PFSK-1 (cell line): Measurements from ENCODE around the gene MPPED1.

ENCODE experiments used
- POLR2AphosphoS5 ChIP-seq: IDR thresholded peaks from 2 replicates; pipeline ENCODE4 v1.6.1; 2012; ENCODE audit warnings: low read depth, mild to moderate bottlenecking, control low read depth, low read length, moderate library complexity
- REST ChIP-seq, 2 experiments: IDR thresholded peaks; 2 replicates each; pipeline versions ENCODE4 v1.6.1 to v1.8.0; 2011 to 2012; ENCODE audit warnings: low read depth in 2 of 2, low read length in 2 of 2, control low read depth in 1 of 2, inconsistent platforms in 1 of 2, mild to moderate bottlenecking in 1 of 2, moderate library complexity in 1 of 2; ENCODE audit not compliant: insufficient read depth in 1 of 2
- SIN3A ChIP-seq: IDR thresholded peaks from 2 replicates; pipeline ENCODE4 v1.6.1; 2012; ENCODE audit warnings: mild to moderate bottlenecking, low read length, moderate library complexity, borderline replicate concordance; ENCODE audit not compliant: insufficient read depth
- TAF1 ChIP-seq: IDR thresholded peaks from 2 replicates; pipeline ENCODE4 v1.6.1; 2012; ENCODE audit warnings: low read length, control low read depth, borderline replicate concordance; ENCODE audit not compliant: insufficient read depth

DNA sequence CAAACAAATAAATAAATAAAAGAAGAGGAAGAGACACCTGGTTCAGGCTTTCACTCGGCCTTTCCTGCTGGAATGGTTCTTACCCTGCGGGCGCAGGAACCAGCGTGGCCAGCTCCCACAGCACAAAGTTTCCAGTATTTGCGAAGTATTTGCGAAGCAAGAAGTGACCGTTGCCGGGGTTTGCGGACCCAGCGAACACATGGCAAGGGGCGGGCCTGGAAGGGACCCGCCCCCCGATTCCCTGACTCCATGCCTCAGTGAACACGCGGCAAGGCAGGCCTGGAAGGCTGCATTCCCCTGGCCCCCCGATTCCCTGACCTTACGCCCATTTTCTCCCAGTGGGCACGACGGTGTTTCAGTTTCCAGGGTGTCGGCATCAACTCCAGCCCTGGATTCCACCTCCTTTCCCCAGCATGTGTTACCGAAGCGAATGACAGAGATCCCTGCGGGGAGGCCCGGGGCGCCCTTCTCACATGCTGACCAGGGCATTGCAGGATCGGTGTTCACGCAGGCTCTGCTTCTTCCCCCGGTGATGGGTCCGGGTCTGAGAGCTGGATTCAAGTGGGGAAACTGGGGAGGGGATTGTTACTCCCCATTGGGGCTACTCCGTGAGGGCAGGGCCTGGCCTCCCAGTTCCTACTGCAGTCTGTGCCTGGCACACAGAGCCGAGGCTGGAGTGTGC, 102.8 kb downstream of the MPPED1 start:
- no peak for TF ChIP-seq POLR2AphosphoS5
- no peak for TF ChIP-seq REST (IDR thresholded peaks at IDR 0.05; ENCODE audit: insufficient read depth in 1 of 2, low read depth in 2 of 2, low read length in 2 of 2)
- TF ChIP-seq SIN3A: no peak
- no peak for TF ChIP-seq TAF1
